Caco-2 (cell line): ENCODE measurements around the gene MOSPD2. TPM values are rescaled to one million over a fixed set of nuclear protein-coding genes. Genes with fewer than 3 reads are reported as not detected.

Source experiments
- BruUV-seq: library from RNA; stranded (reverse); fragments of 400-500 nt; replicated peaks from 2 replicates; lab custom pipeline; 2021; lab: Mats Ljungman, UMichigan
- CTCF ChIA-PET: fragments of 300-600 bp; sonication (Branson Sonifier 250); formaldehyde crosslinking; loops from one replicate; lab custom pipeline; 2022; ENCODE audit warnings: antibody characterized with exemption; lab: Charles Lee
- POLR2A ChIA-PET: fragments of 300-600 bp; sonication (Branson Sonifier 250); formaldehyde crosslinking; loops from one replicate; lab custom pipeline; 2022; ENCODE audit warnings: antibody characterized with exemption; lab: Charles Lee
- DNase-seq, 2 experiments: peaks; one replicate each; pipeline versions ENCODE4 v3.0.0 to v3.0.0-alpha.2; 2020 to 2022
- H3K27me3 ChIP-seq: replicated peaks from 2 replicates; pipeline ENCODE4 v1.6.0; 2011; ENCODE audit warnings: low read length; ENCODE audit not compliant: control insufficient read depth, insufficient read depth
- H3K36me3 ChIP-seq: 2 replicates; pipeline ENCODE4 v1.5.1; 2011; ENCODE audit warnings: low read length; ENCODE audit not compliant: control insufficient read depth, insufficient read depth
- H3K4me1 ChIP-seq: fragments of 250-450 bp; sonication (Bioruptor Pico); 2 replicates; pipeline ENCODE4 v1.5.1; 2020; ENCODE audit warnings: mild to moderate bottlenecking
- H3K4me3 ChIP-seq: 2 replicates; pipeline ENCODE4 v1.5.1; 2011; ENCODE audit warnings: low read depth, mild to moderate bottlenecking, control low read depth, low read length
- H3K9me3 ChIP-seq: fragments of 250-450 bp; sonication (Bioruptor Pico); 2 replicates; pipeline ENCODE4 v1.5.1; 2020; ENCODE audit warnings: mild to moderate bottlenecking, moderate library complexity
- H3K27ac Mint-ChIP-seq: one replicate; pipeline ENCODE4 v1.8.0; 2022; ENCODE audit warnings: mixed read lengths; ENCODE audit not compliant: unreplicated experiment
- H3K27me3 Mint-ChIP-seq: one replicate; pipeline ENCODE4 v1.8.0; 2022; ENCODE audit warnings: mixed read lengths; ENCODE audit not compliant: insufficient read depth, unreplicated experiment
- H3K36me3 Mint-ChIP-seq: one replicate; pipeline ENCODE4 v1.8.0; 2022; ENCODE audit warnings: mild to moderate bottlenecking, mixed read lengths; ENCODE audit not compliant: insufficient read depth, unreplicated experiment
- H3K4me1 Mint-ChIP-seq: one replicate; pipeline ENCODE4 v1.8.0; 2022; ENCODE audit warnings: low read depth, mixed read lengths; ENCODE audit not compliant: unreplicated experiment
- H3K4me3 Mint-ChIP-seq: one replicate; pipeline ENCODE4 v1.8.0; 2022; ENCODE audit warnings: mild to moderate bottlenecking, moderate library complexity, mixed read lengths; ENCODE audit not compliant: unreplicated experiment
- H3K9me3 Mint-ChIP-seq: one replicate; pipeline ENCODE4 v1.8.0; 2022; ENCODE audit warnings: mixed read lengths; ENCODE audit not compliant: unreplicated experiment
- CTCF ChIP-seq, 2 experiments: fragments of 200-600 bp in 1 of 2; IDR thresholded peaks; 1 replicate in 1 of 2; 2 replicates in 1 of 2; pipeline versions ENCODE4 v1.5.1 to v1.8.0; 2011 to 2022; ENCODE audit warnings: antibody characterized with exemption in 1 of 2, control low read depth in 1 of 2, inconsistent platforms in 1 of 2, low read depth in 1 of 2, low read length in 1 of 2, mild to moderate bottlenecking in 1 of 2, moderate library complexity in 1 of 2; ENCODE audit not compliant: insufficient read depth in 1 of 2, severe bottlenecking in 1 of 2, unreplicated experiment in 1 of 2
- intact Hi-C: fragments of 100-400 bp; cut with micrococcal nuclease; formaldehyde crosslinking; loops from one replicate; pipeline ENCODE4 v1.10.0; 2022; ENCODE audit not compliant: unreplicated experiment
- total RNA-seq: library from RNA; stranded (reverse); gene quantifications from 2 replicates; pipeline ENCODE4 v1.2.3, GENCODE V29; 2022

Gene MOSPD2
- total RNA-seq, 1 experiment from 2014 or later: 13.8 TPM

- no peak for DNase-seq
- H3K4me3 ChIP-seq: no peak overlapping the region
- no TSS peak for BruUV-seq
- POLR2A ChIA-PET: no interaction called here
- no peaks in the 10 kb centered on the region for H3K36me3 ChIP-seq
- no peak overlapping the region for H3K27ac Mint-ChIP-seq
- no peaks in the 10 kb centered on the region for H3K27me3 Mint-ChIP-seq
- no peaks in the 10 kb centered on the region for H3K9me3 ChIP-seq
- no peak overlapping the region for H3K4me3 Mint-ChIP-seq
- no peaks in the 10 kb centered on the region for H3K27me3 ChIP-seq
- no peaks in the 10 kb centered on the region for H3K4me1 Mint-ChIP-seq
- TF ChIP-seq CTCF (IDR thresholded peaks at IDR 0.05; ENCODE audit: insufficient read depth in 1 of 2, low read depth in 1 of 2, low read length in 1 of 2, severe bottlenecking in 1 of 2, unreplicated experiment in 1 of 2): no peak
- no peaks in the 10 kb centered on the region for H3K9me3 Mint-ChIP-seq
- CTCF ChIA-PET: no interaction called here
- peaks cover 7% of the 10 kb centered on the region for H3K36me3 Mint-ChIP-seq
- intact Hi-C loops: no loop called here
- H3K4me1 ChIP-seq: no peaks in the 10 kb centered on the region
These were observed 23.1 kb downstream of the MOSPD2 start for GRCh38 chrX:14896273-14896672.

GRCh38 chrX:14897042-14897441, 23.8 kb downstream of the MOSPD2 start:
- CTCF ChIA-PET: no interaction called here
- Mint-ChIP-seq H3K9me3 (no peaks in the 10 kb centered on the region), H3K27me3 (no peaks in the 10 kb centered on the region), H3K36me3 (peaks cover 7% of the 10 kb centered on the region), H3K4me3 (no peak overlapping the region), H3K27ac (no peak overlapping the region), H3K4me1 (no peaks in the 10 kb centered on the region)
- no peaks in the 10 kb centered on the region for H3K27me3 ChIP-seq
- H3K36me3 ChIP-seq: no peaks in the 10 kb centered on the region
- no peak overlapping the region for H3K4me3 ChIP-seq
- intact Hi-C loops: no loop called here
- POLR2A ChIA-PET: no interaction called here
- no TSS peak for BruUV-seq
- no peak for TF ChIP-seq CTCF (IDR thresholded peaks at IDR 0.05; ENCODE audit: insufficient read depth in 1 of 2, low read depth in 1 of 2, low read length in 1 of 2, severe bottlenecking in 1 of 2, unreplicated experiment in 1 of 2)
- no peaks in the 10 kb centered on the region for H3K4me1 ChIP-seq
- DNase-seq: no peak
- H3K9me3 ChIP-seq: no peaks in the 10 kb centered on the region

GRCh38 chrX:14899607-14900006, 26.4 kb downstream of the MOSPD2 start:
- no peaks in the 10 kb centered on the region for H3K27me3 ChIP-seq
- TF ChIP-seq CTCF (IDR thresholded peaks at IDR 0.05; ENCODE audit: insufficient read depth in 1 of 2, low read depth in 1 of 2, low read length in 1 of 2, severe bottlenecking in 1 of 2, unreplicated experiment in 1 of 2): no peak
- Mint-ChIP-seq H3K4me3 (no peak overlapping the region), H3K36me3 (peaks cover 11% of the 10 kb centered on the region), H3K9me3 (no peaks in the 10 kb centered on the region), H3K27me3 (no peaks in the 10 kb centered on the region), H3K27ac (no peak overlapping the region), H3K4me1 (no peaks in the 10 kb centered on the region)
- H3K4me3 ChIP-seq: no peak overlapping the region
- BruUV-seq: no TSS peak
- intact Hi-C loops: no loop called here
- no peaks in the 10 kb centered on the region for H3K4me1 ChIP-seq
- POLR2A ChIA-PET: no interaction called here
- no peaks in the 10 kb centered on the region; the same call in 1 of the 2 replicates for H3K36me3 ChIP-seq
- CTCF ChIA-PET: no interaction called here
- H3K9me3 ChIP-seq: no peaks in the 10 kb centered on the region
- no peak for DNase-seq
